Hematopoietic multipotent progenitor cell treated with erythropoietin and hydrocortisone succinate and interleukin-3 and kit ligand, for 6 days (in vitro differentiated cells): Measurements from ENCODE around the gene CNIH3.
A peak's percentile ranks its signal among the peaks of the same experiment; 100 is the strongest.

Source experiments
- DNase-seq: peaks from one replicate; pipeline ENCODE4 v3.0.0-alpha.2; 2015

The CNIH3 gene

GRCh38 chr1:224726441-224727182 lies 110.5 kb downstream of the CNIH3 start:
- peak; percentile 5 for DNase-seq

- DNase-seq = no peak
Measured at GRCh38 chr1:224727351-224728289, 111.5 kb downstream of the CNIH3 start.

GRCh38 chr1:224730540-224730939 lies 114.4 kb downstream of the CNIH3 start:
- no peak for DNase-seq

DNA sequence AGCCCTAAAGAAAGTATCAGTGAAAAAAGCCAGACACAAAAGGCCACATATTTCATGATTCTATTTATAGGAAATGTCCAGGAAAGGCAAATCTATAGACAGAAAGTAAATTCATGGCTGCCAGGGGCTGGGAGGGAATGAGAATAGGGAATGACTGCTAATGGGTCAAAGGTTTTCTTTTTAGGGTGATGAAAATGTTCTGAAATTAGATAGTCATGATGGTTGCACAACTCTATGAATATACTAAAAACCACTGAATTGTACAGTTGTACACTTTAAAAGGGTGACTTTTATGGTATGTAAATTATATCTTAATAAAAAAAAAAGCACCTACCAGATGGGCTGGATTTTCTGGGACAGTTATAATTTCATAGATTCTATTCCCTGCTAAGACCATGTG lies 114.8 kb downstream of the CNIH3 start:
- no peak for DNase-seq

GRCh38 chr1:224731633-224732032 lies 115.5 kb downstream of the CNIH3 start:
- no peak for DNase-seq

DNA sequence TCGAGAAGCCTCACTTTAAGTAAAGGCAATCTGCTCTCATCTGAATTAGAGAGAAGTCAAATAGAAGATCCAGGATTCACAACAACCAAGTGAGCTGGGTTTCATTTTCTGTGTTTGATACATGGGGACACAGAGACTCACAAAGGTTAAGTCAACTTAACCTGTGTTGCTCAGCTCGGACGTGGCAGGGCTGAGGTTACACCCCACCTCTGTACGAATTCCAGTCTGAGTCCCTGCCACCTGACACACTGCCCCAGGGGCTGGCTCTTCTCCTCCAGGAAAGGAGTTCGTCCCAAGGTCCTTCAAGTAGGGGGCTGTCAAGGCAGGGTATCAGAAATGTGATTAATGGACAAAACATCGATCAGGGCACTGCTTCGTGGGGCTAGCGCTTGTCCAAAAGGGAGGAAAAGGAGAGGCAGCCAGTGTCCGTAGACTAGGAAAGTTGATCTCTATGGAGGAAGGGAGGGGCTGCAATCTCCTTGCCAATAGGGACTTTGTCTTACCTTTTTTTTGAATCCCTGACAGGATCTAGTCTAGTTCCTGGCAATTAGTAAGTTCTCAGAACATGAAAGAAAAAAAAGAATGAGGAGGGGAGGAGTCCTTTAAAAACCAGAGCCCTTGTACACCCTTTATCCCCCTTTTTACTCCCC lies 116.4 kb downstream of the CNIH3 start:
- no peak for DNase-seq

DNA sequence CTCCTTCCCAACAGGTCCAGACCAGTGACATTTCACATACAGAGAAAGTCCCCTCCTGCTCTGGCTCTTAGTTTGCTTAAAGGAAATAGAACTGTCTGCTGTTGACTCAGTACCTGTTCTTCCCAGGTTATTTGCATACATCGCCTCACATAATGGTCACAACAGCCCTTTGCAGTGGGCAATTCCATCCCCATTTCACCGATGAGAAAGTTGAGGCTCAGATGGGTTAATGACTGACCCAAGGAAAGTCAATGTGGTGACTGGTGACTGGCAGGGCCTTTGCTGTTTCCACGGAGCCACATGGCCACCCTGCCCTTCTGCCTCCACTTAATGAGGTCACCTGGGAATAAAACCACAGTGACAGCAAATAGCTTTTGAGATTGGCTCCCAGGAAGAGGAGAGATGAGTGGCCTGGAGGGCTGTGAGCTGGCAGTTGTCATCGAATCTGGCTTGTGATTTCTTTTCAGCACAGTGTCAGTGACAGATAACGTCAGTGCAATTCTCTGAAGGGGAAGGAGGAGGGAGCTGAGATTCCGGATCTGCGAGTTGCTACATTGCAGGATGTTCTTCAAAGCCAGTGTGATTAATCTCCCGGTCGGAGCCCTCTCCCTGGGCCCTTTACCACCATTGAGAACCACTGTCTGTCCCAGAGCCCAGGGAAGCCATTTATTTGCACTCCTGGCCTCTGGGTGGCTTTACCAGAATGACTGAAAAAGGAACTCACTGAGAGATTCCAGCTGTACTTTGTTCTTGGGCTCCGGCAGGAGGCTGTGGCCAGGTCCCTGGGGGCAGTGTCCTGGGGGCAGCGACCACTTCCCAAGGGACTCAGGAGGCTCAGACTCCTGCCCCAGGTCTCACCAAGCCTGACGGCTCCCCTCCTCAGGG lies 117.2 kb downstream of the CNIH3 start:
- no peak for DNase-seq

- DNase-seq = no peak
Measured at GRCh38 chr1:224734261-224734935, 118.3 kb downstream of the CNIH3 start.

- DNase-seq = no peak
Measured at GRCh38 chr1:224735159-224735558, 119.0 kb downstream of the CNIH3 start.

DNA sequence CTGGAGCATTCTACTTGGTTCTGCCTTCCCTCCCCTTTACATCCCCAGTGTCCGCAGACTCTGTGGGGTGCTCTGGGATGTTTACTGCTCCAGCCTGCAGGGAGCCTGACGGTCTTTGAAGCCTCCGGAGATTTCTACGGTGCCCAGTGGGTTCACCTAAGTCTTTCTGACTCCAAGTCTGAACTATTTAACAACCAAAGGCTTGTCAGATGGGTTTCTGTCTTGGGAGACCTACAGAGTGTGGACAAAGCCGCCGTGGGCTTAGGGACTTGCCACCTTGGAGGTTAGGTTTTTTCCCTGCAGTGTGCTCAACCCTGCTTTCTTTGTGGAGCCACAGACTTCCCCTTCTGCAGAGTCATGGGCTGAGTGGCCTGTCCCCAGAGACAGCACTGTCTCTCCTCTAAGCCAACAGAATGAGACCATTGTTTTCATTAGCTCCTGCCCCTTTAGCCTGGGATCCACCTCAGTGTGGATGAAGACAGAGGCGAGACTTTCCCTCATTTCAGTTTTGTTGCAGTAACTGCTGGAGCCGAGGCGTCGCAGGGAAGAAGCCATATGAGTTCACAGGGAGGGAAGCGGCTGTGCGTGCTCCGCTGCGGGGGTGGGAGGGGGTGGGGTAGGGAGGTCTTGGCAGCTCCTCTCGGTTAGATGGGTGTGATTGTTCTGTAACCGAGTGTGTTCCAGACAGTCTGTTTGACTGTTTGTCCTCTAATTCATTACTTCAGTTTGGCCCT lies 120.7 kb downstream of the CNIH3 start:
- no peak for DNase-seq

DNA sequence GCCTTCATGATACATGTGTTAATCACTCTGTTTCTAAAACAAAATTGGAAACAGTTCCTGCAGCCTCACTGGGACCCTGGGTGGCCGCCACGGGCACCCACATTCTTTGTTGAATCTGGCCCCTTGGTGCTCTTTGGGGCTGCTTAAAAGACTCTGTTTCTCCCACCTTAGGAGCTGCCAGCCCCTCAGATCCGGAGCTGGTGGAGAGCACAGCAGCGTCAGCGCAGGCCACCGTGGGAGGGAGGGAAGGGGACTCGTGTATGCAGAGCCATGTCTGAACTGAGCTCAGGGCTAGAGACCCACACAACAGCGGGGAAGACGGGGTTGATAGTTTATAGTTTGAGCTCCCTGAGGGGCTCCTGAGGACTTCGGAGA lies 121.2 kb downstream of the CNIH3 start:
- DNase-seq = no peak

- DNase-seq = no peak
Measured at GRCh38 chr1:224739303-224739996, 123.3 kb downstream of the CNIH3 start.

GRCh38 chr1:224739997-224740684 lies 124.0 kb downstream of the CNIH3 start:
- DNase-seq = no peak

DNA sequence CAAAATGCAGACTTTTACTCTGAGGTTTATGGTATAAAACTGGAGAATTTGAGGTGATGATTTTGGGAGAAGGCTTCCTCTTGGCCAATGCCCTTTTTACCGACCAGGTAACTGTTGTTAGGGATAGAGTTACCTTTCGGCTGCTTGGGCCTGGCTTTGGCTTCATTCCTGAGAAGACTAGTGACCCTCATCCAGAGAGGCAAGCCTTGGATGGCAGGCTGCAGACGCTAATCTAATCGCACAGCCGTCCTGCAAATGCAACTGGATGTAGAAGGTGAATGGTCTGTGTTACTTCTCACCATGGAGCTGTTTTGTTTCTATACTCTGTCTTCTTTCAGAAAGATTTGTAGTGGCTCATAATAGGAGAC lies 124.6 kb downstream of the CNIH3 start:
- DNase-seq = no peak

GRCh38 chr1:224742349-224742748 lies 126.2 kb downstream of the CNIH3 start:
- no peak for DNase-seq

DNA sequence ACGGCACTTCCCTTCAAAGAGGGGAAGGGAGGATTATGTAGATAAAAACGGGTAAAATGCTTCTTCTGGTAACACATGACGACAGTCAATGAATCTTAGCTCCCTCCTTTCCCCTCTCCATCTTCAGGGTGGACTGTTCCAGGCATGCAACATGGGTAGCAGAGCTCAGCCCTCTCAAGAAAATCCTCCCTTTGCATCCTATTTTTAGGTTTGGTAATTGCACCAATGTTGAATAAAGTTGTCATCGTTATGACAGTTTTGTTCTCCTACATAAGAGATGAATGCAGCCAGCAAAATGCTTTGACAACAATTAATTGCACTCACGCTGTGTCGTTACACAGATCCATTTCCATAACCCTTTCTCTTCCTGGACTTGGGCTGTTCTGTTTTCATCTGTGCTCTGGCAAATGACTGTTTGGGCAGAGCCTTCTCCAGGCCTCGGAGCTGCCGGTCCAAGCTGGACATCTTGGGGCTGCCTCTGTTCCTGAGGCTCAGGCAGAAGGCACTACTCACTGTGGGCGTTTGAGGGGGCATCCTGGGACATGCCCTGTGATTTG lies 127.6 kb downstream of the CNIH3 start:
- DNase-seq = no peak

GRCh38 chr1:224744521-224744920 lies 128.4 kb downstream of the CNIH3 start:
- no peak for DNase-seq

DNA sequence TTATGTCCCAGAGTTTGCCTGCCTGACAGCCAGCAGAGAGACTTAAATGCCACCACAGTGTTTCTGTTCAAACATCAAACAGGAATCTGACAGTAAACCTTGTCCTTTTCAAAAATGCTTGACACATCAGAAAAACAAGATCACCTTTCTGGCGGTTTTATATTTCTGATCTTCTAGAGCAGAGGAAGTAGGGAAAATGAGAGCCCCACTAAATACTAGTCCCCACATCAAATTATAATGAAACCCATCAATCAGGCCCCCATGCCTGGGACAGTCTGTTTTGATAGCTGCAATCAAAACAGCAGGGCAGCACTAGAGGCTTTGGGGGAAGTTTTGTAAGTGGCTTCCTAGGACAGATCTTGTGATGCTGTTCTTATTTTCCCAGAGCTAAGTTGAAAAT lies 129.3 kb downstream of the CNIH3 start:
- DNase-seq = no peak

DNA sequence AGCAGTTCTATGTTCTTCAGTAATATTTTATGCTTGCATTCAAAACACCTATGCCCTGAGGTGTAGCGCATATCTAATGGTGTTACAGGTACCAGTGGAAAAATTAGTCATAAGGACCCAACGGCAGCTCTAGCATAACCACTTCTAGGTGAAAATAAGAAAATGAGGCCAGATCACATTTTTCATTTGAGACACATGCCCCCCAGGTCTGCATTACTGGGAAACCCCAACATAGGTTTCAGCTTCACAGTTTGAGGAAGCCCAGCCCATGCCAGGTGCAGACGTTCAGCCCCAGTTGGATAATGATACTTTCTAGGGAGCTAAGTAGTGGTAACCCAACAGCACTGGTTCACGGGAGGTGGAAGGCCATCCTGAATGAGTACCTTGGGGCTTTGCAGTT lies 129.8 kb downstream of the CNIH3 start:
- DNase-seq = no peak

DNA sequence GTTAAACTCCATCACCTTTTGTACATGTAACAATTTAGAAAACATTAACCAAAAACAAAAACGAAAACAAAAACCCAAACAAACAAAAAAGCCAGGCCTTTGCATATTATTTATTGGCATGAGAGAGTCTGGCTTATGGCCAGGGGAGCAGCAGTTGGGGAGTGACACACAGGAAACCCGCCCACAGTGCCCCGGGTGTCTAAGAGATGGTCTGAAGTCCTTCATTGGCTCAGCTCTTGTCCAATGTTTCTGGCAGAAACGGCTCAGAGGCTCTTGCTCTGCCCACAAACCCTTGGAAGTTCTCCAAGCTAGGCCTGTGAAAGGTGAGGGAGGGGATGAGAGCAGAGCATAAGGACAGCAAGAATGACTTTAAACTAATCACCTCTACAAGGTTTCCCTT lies 131.5 kb downstream of the CNIH3 start:
- DNase-seq = peak; percentile 31
